Skeletal muscle tissue (tissue), 4 donors: ENCODE measurements around the gene POLR3E. TPM values are rescaled to one million over a fixed set of nuclear protein-coding genes. Genes with fewer than 3 reads are reported as not detected.

Experiments
- H3K27ac ChIP-seq: one replicate; pipeline ENCODE4 v1.7.0; 2013; ENCODE audit warnings: mild to moderate bottlenecking, low read depth, low read length, inconsistent platforms
- H3K27me3 ChIP-seq, 3 donors: one replicate each; pipeline ENCODE4 v1.7.0; 2013; ENCODE audit warnings: low read length in 3 of 3; ENCODE audit not compliant: control insufficient read depth in 3 of 3, insufficient read depth in 3 of 3
- H3K36me3 ChIP-seq, 3 donors: one replicate each; pipeline ENCODE4 v1.7.0; 2013; ENCODE audit warnings: low read length in 3 of 3; ENCODE audit not compliant: control insufficient read depth in 3 of 3, insufficient read depth in 3 of 3
- H3K4me1 ChIP-seq, 3 donors: one replicate each; pipeline ENCODE4 v1.7.0; 2013; ENCODE audit warnings: low read length in 3 of 3, mild to moderate bottlenecking in 3 of 3; ENCODE audit not compliant: control insufficient read depth in 3 of 3, insufficient read depth in 3 of 3
- H3K4me3 ChIP-seq, 3 donors: one replicate each; pipeline ENCODE4 v1.7.0; 2013; ENCODE audit warnings: low read length in 3 of 3
- H3K9ac ChIP-seq, 3 donors: one replicate each; pipeline ENCODE4 v1.7.0; 2013; ENCODE audit warnings: low read length in 3 of 3, mild to moderate bottlenecking in 3 of 3, moderate library complexity in 2 of 3, low read depth in 1 of 3
- H3K9me3 ChIP-seq, 3 donors: one replicate each; pipeline ENCODE4 v1.7.0; 2013; ENCODE audit warnings: low read length in 3 of 3; ENCODE audit not compliant: control insufficient read depth in 3 of 3
- total RNA-seq: library from RNA; depleted of rRNA; stranded (reverse); fragments of >200 nt; gene quantifications from one replicate; pipeline ENCODE4 v1.2.3, GENCODE V29; 2014
- donor health status: Osteomylitis.

POLR3E gene
- total RNA-seq, 1 donor from 2014 or later, result 22.4 TPM

DNA sequence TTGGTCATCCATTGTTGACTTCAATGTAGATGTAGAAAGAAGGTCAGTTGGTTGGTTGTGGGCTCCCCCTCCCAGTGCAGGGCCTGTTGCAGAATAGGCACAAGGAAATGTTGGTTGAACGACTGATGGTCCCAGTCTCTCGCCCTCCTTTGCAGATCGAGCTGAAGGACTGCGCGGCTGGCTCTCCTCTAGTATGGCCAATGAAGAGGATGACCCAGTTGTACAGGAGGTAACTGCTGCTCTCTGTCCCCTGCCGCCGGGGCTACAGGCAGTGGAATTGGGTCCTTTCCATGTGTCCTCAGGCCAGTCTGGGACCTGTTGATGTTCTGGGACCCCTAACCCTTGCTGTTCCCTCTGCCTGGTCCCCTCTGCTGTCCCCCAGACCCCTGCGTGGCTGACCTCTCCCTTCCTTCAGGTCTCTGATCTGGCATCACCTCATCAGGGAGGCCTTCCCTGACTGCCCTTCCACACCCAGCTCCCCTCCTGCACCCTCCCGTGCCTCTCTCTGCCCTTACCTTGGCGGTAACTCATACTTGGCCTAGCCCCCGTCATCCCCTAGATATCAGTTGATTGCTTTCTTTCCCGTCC, 5.7 kb downstream of the POLR3E start:
- H3K9me3 ChIP-seq, result no peaks in the 10 kb centered on the region
- no peaks in the 10 kb centered on the region for H3K27me3 ChIP-seq
- H3K4me3 ChIP-seq, result no peak overlapping the region
- peaks cover 36 to 47% (median 43%) of the 10 kb centered on the region in 3 donors for H3K36me3 ChIP-seq
- peaks cover 18 to 27% (median 22%) of the 10 kb centered on the region in 3 donors for H3K4me1 ChIP-seq
- no peak overlapping the region for H3K27ac ChIP-seq
- no peak overlapping the region for H3K9ac ChIP-seq

DNA sequence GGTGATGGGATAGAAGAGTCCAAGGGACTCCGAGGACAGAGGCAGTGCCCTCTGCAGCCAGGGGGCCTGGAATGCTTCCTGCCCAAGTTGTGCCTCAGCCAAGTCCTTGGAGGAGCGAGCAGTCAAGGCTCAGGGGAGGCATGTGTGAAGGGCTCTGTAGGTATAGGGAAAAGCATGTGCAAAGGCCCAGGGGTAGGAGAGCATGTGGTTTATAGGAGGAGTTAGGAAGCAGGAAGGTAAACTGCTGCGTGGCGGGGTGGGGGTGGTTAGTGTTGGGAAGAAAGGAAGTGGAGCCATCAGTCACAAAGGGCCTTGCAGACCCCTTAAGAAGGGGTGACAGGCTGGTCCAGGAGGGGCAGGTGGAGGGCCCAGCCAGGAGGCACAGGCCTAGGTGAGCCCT, 7.2 kb downstream of the POLR3E start:
- H3K27ac ChIP-seq, result no peak overlapping the region
- H3K27me3 ChIP-seq, result no peaks in the 10 kb centered on the region
- no peak overlapping the region for H3K9ac ChIP-seq
- H3K36me3 ChIP-seq, result peaks cover 49 to 61% (median 57%) of the 10 kb centered on the region in 3 donors
- H3K4me3 ChIP-seq, result no peak overlapping the region
- peaks cover 13 to 17% (median 16%) of the 10 kb centered on the region in 3 donors for H3K4me1 ChIP-seq
- no peaks in the 10 kb centered on the region for H3K9me3 ChIP-seq

DNA sequence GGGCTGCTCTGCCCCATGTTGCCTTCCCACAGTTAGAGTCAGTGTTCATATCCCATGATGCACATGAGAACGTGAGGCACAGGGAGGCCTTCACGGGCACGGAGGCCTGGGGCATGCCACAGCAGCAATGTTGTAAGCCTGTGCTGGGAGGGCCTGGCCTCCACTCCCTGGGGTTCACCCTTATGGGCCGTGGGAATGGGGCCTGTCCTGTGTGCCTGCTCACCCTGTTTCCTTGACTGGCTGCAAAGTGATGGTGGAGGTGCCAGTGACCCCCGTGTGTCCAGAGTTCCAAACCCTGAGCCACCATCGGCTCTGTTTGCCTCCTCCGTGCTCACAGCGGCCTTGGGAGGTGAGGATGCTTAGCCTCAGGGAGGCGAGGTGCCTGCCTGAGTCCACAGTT, 9.6 kb downstream of the POLR3E start:
- Histone ChIP-seq H3K36me3 (peaks cover 57 to 74% (median 68%) of the 10 kb centered on the region in 3 donors), H3K27me3 (no peaks in the 10 kb centered on the region), H3K9ac (no peak overlapping the region), H3K4me1 (no peaks in the 10 kb centered on the region), H3K27ac (no peak overlapping the region), H3K9me3 (no peaks in the 10 kb centered on the region), H3K4me3 (no peak overlapping the region)

DNA sequence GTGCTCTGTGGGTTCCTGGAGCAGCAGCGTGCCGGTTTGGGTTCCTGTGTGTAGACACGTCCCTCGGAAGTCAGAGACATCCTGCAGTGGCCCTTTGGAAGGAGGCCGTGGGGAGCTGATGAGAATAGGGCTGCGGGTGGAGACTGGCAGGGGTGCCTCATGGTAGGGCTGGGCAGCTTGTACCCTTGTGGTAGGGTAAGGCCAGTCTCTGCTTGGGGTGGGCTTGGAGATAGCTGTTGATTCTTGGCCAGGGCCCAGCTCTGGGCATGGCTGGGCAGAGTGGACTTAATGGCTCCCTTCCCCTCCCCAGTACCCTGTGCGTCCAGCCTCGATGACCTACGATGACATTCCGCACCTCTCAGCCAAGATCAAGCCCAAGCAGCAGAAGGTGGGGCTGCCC, 10.6 kb downstream of the POLR3E start:
- Histone ChIP-seq H3K4me1 (no peaks in the 10 kb centered on the region), H3K9me3 (no peaks in the 10 kb centered on the region), H3K4me3 (no peak overlapping the region), H3K27me3 (no peaks in the 10 kb centered on the region), H3K9ac (no peak overlapping the region), H3K36me3 (peaks cover 62 to 74% (median 74%) of the 10 kb centered on the region in 3 donors), H3K27ac (no peak overlapping the region)

DNA sequence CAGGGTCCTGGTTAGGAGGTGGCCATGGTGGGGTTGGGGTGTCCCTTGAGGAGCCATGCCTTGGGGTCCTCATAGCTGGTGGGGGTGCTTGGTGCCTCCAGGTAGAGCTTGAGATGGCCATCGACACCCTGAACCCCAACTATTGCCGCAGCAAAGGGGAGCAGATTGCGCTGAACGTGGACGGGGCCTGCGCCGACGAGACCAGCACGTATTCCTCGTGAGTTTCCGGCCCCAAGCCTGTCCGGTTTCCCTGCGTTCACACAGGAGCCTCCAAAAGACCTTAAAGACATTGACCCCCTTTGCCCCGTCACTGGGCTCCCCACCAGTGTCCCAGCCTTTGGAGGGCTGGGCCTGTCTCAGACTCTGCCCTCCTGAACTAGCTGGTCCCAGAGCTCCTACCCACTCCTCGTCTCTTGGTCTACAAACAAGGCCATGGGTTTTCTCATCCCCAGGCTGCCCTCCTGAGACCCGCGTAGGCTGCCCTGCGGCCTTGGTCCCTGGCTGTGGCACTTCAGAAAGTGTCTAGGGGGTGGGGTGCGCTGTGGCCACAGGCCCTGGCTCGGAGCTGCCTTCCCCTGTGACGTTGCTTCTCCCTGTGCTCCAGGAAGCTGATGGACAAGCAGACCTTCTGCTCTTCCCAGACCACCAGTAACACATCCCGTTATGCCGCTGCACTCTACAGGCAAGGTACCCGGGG, 11.8 kb downstream of the POLR3E start:
- Histone ChIP-seq H3K36me3 (peaks cover 65 to 78% (median 77%) of the 10 kb centered on the region in 3 donors), H3K9me3 (no peaks in the 10 kb centered on the region), H3K27ac (no peak overlapping the region), H3K4me3 (no peak overlapping the region), H3K9ac (no peak overlapping the region), H3K27me3 (no peaks in the 10 kb centered on the region), H3K4me1 (no peaks in the 10 kb centered on the region)

DNA sequence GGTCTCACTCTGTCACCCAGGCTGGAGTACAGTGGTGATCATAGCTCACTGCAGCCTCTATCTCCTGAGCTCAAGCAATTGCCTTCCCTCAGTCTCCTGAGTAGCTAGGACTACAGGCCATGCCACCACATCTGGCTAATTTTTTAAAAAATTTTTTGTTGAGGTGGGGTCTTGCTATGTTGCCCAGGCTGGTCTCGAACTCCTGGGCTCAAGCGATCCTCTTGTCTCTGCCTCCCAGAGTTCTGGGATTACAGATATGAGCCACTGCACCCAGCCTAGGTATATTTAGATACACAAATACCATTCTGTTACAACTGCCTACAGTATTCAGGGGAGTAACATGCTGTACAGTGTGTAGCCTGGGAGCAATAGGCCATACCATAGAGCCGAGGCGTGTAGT, 14.3 kb downstream of the POLR3E start:
- Histone ChIP-seq H3K4me1 (peaks cover 0 to 7% (median 0%) of the 10 kb centered on the region in 3 donors), H3K36me3 (peaks cover 65 to 82% (median 77%) of the 10 kb centered on the region in 3 donors), H3K27ac (no peak overlapping the region), H3K4me3 (no peak overlapping the region), H3K27me3 (no peaks in the 10 kb centered on the region), H3K9ac (no peak overlapping the region), H3K9me3 (no peaks in the 10 kb centered on the region)

DNA sequence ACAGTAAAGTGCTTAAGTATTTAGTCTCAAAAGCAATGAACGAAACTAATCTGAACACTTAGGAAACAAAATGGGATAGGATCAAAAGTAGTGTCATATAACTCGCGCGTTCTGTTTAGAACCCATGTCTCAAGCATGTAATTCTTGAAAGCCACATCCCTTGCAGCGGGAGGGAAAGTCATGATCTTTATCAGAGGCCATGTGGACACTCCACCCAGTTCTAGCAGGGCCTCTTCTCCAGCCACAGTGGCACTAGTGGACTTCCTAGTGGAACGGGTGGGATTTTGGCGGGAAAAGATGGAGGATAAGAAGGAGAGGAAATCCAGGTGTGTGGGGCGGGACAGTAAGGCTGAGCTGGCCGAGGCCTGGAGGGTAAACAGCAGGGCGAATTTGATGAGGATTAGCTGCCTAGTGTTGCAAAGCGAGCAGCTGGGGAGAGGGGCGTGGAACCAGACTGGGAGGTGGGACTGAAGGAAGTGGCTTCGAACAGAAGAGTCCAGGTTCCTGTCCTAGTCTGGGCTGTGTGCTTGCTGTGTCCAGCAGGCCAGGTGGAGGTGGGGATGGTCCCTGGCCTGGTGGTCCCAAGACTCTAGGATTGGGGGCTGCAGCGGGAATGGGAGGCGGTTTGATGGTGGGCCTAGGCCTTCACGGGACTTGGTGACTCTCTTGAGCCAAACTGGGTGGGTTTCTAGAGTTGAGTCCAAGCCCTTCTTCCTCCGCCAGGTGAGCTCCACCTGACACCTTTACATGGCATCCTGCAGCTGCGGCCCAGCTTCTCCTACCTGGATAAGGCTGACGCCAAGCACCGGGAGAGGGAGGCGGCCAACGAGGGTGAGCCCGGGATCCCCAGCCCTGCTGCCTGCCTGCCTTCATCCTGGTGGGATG, 15.9 kb downstream of the POLR3E start:
- Histone ChIP-seq H3K4me1 (peaks cover 2 to 9% (median 6%) of the 10 kb centered on the region in 3 donors), H3K9ac (no peak overlapping the region), H3K4me3 (no peak overlapping the region), H3K27ac (no peak overlapping the region), H3K36me3 (peaks cover 60 to 74% (median 70%) of the 10 kb centered on the region in 3 donors), H3K9me3 (no peaks in the 10 kb centered on the region), H3K27me3 (no peaks in the 10 kb centered on the region)

DNA sequence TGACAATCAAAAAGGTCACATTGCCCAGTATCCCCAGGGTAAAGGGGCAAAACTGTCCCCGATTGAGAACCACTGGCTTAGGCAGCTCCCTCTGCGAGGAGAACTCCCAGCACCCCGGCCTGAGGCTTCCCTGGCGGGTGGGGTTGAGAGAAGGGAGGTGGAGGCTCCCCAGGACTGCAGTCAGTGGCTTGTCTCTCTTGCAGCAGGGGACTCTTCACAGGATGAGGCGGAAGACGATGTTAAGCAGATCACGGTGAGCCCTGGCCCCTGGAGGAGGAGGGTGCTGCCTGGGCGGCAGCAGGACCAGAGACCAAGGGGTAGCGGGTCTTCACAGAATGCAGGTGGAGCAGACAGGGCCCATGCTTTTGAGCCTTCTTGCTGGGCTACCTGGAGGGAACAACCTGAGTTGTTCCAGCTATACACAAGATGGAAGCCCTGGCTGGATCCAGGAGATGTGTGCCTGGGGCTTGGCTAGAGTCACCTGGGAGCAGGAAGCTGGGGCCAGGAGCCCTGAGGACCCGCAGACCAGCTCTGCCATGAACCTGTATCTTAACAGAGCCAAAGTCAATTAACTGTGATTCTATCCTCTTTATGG, 16.8 kb downstream of the POLR3E start:
- H3K36me3 ChIP-seq, result peaks cover 54 to 67% (median 62%) of the 10 kb centered on the region in 3 donors

DNA sequence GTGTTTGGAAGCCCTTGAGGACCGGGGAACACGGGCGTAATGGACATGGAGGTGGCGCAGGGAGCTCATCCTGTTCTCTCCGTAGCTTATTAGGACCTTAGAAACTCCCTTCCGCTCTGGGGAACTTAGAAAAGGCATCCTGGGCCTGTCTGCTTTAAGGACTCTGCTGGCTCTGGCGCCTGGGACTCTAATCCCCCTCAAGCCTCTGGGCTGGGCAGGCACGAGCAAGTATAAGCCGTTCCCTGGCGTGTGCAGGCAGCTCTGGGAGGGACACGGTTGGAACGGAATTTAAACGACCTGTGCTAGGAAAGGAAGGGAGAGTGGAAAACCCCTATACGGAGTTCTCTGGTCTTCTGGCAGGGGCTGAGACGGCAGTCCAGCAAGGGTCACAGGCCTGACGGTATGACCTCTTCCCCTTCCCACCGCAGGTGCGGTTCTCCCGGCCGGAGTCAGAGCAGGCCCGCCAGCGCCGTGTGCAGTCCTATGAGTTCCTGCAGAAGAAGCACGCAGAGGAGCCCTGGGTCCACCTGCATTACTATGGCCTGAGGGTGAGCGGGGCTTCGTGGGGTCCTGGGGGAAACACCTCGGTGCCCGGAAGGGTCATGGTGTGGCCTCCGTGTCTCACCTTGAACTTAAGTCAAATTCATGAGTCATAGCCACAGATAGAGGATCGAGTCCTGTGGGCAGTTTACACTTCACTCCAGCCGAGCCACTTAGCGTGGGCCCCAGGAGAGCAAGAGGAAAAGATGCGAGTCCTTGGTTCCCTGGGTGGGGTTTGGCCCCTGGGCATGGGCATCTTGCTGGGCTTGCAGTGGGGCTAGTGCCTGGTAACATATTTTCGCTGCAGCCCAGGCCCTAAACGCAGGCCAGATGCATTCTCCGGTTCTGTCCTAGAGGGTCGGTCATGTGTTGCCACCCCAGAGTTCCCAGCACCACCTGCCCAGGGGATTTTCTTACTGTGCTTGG, 17.7 kb downstream of the POLR3E start:
- no peaks in the 10 kb centered on the region for H3K27me3 ChIP-seq
- H3K9ac ChIP-seq, result peak overlapping the region in 1 of 3 donors; percentile 45
- H3K27ac ChIP-seq, result no peak overlapping the region
- H3K4me1 ChIP-seq, result peaks cover 7 to 14% (median 11%) of the 10 kb centered on the region in 3 donors
- no peaks in the 10 kb centered on the region for H3K9me3 ChIP-seq
- H3K36me3 ChIP-seq, result peaks cover 46 to 57% (median 55%) of the 10 kb centered on the region in 3 donors
- no peak overlapping the region for H3K4me3 ChIP-seq

More for the DNA sequence above, 16.8 kb downstream of the POLR3E start:
- Histone ChIP-seq H3K27me3 (no peaks in the 10 kb centered on the region), H3K9ac (no peak overlapping the region), H3K27ac (no peak overlapping the region), H3K4me1 (peaks cover 7 to 14% (median 11%) of the 10 kb centered on the region in 3 donors), H3K4me3 (no peak overlapping the region), H3K9me3 (no peaks in the 10 kb centered on the region)
